SK-N-MC (cell line): Measurements from ENCODE around the gene ALKBH1.
"Not testable (repeated sequence)": the region's sequence is repeated elsewhere in the genome, so short reads cannot be mapped to it uniquely, and the experiment has no call there.

ENCODE experiments used
- DNase-seq: peaks from one replicate; pipeline ENCODE4 v3.0.0-alpha.2; 2011; ENCODE audit warnings: low read depth, low spot score
- H3K27ac ChIP-seq: fragments of 200-600 bp; sonication (generic); 2 replicates; pipeline ENCODE4 v1.5.1; 2016; ENCODE audit warnings: mixed run types
- H3K36me3 ChIP-seq: fragments of 200-600 bp; sonication (generic); 2 replicates; pipeline ENCODE4 v1.6.1; 2017; ENCODE audit warnings: antibody characterized with exemption, low read length, mixed read lengths; ENCODE audit not compliant: insufficient read depth
- H3K4me3 ChIP-seq: fragments of 200-600 bp; sonication (generic); 2 replicates; pipeline ENCODE4 v1.5.1; 2016
- H3K9ac ChIP-seq: fragments of 200-600 bp; sonication (generic); 2 replicates; pipeline ENCODE4 v1.8.0; 2017; ENCODE audit warnings: mixed run types, mixed read lengths; ENCODE audit not compliant: insufficient read length
- H3K9me3 ChIP-seq: fragments of 200-600 bp; sonication (generic); 2 replicates; pipeline ENCODE4 v1.6.1; 2017; ENCODE audit warnings: low read depth, mild to moderate bottlenecking, antibody characterized with exemption, low read length, moderate library complexity, mixed read lengths
- EZH2 ChIP-seq: fragments of 200-600 bp; sonication (generic); IDR thresholded peaks from one replicate; pipeline ENCODE4 v1.6.1; 2017; ENCODE audit warnings: antibody characterized with exemption
- FOXP2 ChIP-seq: optimal IDR thresholded peaks from 2 replicates; pipeline ENCODE3; 2011; ENCODE audit warnings: mild to moderate bottlenecking, moderate library complexity; ENCODE audit not compliant: insufficient read depth; ENCODE audit errors: extremely low read length, control extremely low read depth
- POLR2AphosphoS5 ChIP-seq: IDR thresholded peaks from 2 replicates; pipeline ENCODE4 v1.6.1; 2012; ENCODE audit warnings: mild to moderate bottlenecking, low read depth, low read length, borderline replicate concordance

Gene ALKBH1

GRCh38 chr14:77641534-77642341 lies 66.1 kb downstream of the ALKBH1 start:
- H3K27ac ChIP-seq = no peak overlapping the region

GRCh38 chr14:77640756-77641533 lies 66.9 kb downstream of the ALKBH1 start:
- Histone ChIP-seq H3K27ac (no peak overlapping the region), H3K9me3 (no peaks in the 10 kb centered on the region), H3K4me3 (no peak overlapping the region), H3K9ac (no peak overlapping the region), H3K36me3 (no peaks in the 10 kb centered on the region)
- no peak for DNase-seq
- TF ChIP-seq POLR2AphosphoS5 (no peak), EZH2 (no peak)

More at GRCh38 chr14:77641534-77642341, 66.1 kb downstream of the ALKBH1 start:
- Histone ChIP-seq H3K4me3 (no peak overlapping the region), H3K9me3 (no peaks in the 10 kb centered on the region), H3K9ac (no peak overlapping the region), H3K36me3 (no peaks in the 10 kb centered on the region)
- TF ChIP-seq EZH2 (no peak), POLR2AphosphoS5 (no peak), FOXP2 (no peak)
- DNase-seq = no peak

- no peak for TF ChIP-seq FOXP2
- TF ChIP-seq EZH2 = no peak
- no peak for TF ChIP-seq POLR2AphosphoS5
- Histone ChIP-seq H3K9ac (no peak overlapping the region), H3K27ac (no peak overlapping the region), H3K4me3 (no peak overlapping the region), H3K36me3 (no peaks in the 10 kb centered on the region), H3K9me3 (no peaks in the 10 kb centered on the region)
- DNase-seq = no peak
These were observed 69.1 kb downstream of the ALKBH1 start for GRCh38 chr14:77638771-77639171.

GRCh38 chr14:77635869-77636268 lies 72.0 kb downstream of the ALKBH1 start:
- not testable (repeated sequence) for H3K4me3 ChIP-seq, H3K9me3 ChIP-seq, DNase-seq, H3K9ac ChIP-seq, H3K36me3 ChIP-seq, H3K27ac ChIP-seq

GRCh38 chr14:77635466-77635865 lies 72.4 kb downstream of the ALKBH1 start:
- H3K9ac ChIP-seq, H3K27ac ChIP-seq, H3K4me3 ChIP-seq, DNase-seq, H3K36me3 ChIP-seq, H3K9me3 ChIP-seq: not testable (repeated sequence)

GRCh38 chr14:77630111-77630510 lies 77.7 kb downstream of the ALKBH1 start:
- no peak overlapping the region for H3K27ac ChIP-seq
- DNase-seq = no peak
- no peak overlapping the region for H3K9ac ChIP-seq
- no peaks in the 10 kb centered on the region for H3K36me3 ChIP-seq
- no peak overlapping the region for H3K4me3 ChIP-seq
- H3K9me3 ChIP-seq = no peaks in the 10 kb centered on the region
- TF ChIP-seq FOXP2 (no peak), POLR2AphosphoS5 (no peak), EZH2 (no peak)

- no peak for DNase-seq
- H3K27ac ChIP-seq = no peak overlapping the region
- no peak for TF ChIP-seq POLR2AphosphoS5
- no peak for TF ChIP-seq FOXP2
- TF ChIP-seq EZH2 = no peak
- H3K9ac ChIP-seq = no peak overlapping the region
- H3K36me3 ChIP-seq = no peaks in the 10 kb centered on the region
- H3K4me3 ChIP-seq = no peak overlapping the region
- H3K9me3 ChIP-seq = no peaks in the 10 kb centered on the region
These were observed 82.5 kb downstream of the ALKBH1 start for GRCh38 chr14:77625360-77625759.

- no peak for DNase-seq
- H3K36me3 ChIP-seq = no peaks in the 10 kb centered on the region
- no peaks in the 10 kb centered on the region for H3K9me3 ChIP-seq
- no peak overlapping the region for H3K9ac ChIP-seq
- TF ChIP-seq FOXP2 = no peak
- TF ChIP-seq EZH2 = no peak
- no peak overlapping the region for H3K4me3 ChIP-seq
- no peak overlapping the region for H3K27ac ChIP-seq
These were observed 84.6 kb downstream of the ALKBH1 start for GRCh38 chr14:77623201-77623600.
